ENCODE data around the gene PSG6.
"Not testable (repeated sequence)": the region's sequence is repeated elsewhere in the genome, so short reads cannot be mapped to it uniquely, and the experiment has no call there.

GRCh38 chr19:42916931-42917330, 763 bp downstream of the PSG6 start:
- not testable (repeated sequence) for TF ChIP-seq BHLHE40 (IDR thresholded peaks at IDR 0.05; ENCODE audit: low read depth, low read length); CTCF (conservative IDR thresholded peaks at IDR 0.05; ENCODE audit: low read depth, low read length); RAD21 (IDR thresholded peaks at IDR 0.05; ENCODE audit: low read length); RCOR1 (IDR thresholded peaks at IDR 0.05; ENCODE audit: insufficient replicate concordance, low read length); POLR2A (IDR thresholded peaks at IDR 0.05; ENCODE audit: low read depth, low read length); MAZ (IDR thresholded peaks at IDR 0.05; ENCODE audit: borderline replicate concordance, low read depth, low read length); MAFK (IDR thresholded peaks at IDR 0.05; ENCODE audit: low read depth, low read length); FOS (IDR thresholded peaks at IDR 0.05; ENCODE audit: low read depth, low read length); CEBPB (IDR thresholded peaks at IDR 0.05; ENCODE audit: low read depth, low read length); ELK1 (IDR thresholded peaks at IDR 0.05; ENCODE audit: borderline replicate concordance, low read depth, low read length); RFX5 (IDR thresholded peaks at IDR 0.05; ENCODE audit: low read depth, low read length); MXI1 (IDR thresholded peaks at IDR 0.05; ENCODE audit: borderline replicate concordance, low read depth, low read length); CHD1 (IDR thresholded peaks at IDR 0.05; ENCODE audit: low read depth, low read length); SMC3 (IDR thresholded peaks at IDR 0.05; ENCODE audit: low read depth, low read length)

Measured in IMR-90 (cell line).